Suppressor macrophage treated with lipopolysaccharide for 1 hour (primary cell): ENCODE results near the gene TMEM150B.
A peak's percentile ranks its signal among the peaks of the same experiment; 100 is the strongest.

ENCODE experiments used
- DNase-seq, 3 donors: peaks; one replicate each; pipeline ENCODE4 v3.0.0-alpha.2; 2020 to 2022

The TMEM150B gene

GRCh38 chr19:55275851-55276719, 49.1 kb downstream of the TMEM150B start:
- DNase-seq, result peak in 1 of 3 donors; percentile 15

- no peak for DNase-seq
These were observed 51.0 kb downstream of the TMEM150B start for GRCh38 chr19:55273978-55274707.

- no peak for DNase-seq
These were observed 53.0 kb downstream of the TMEM150B start for GRCh38 chr19:55272142-55272541.

GRCh38 chr19:55270172-55270942, 54.8 kb downstream of the TMEM150B start:
- DNase-seq, result no peak

GRCh38 chr19:55269299-55269698, 55.8 kb downstream of the TMEM150B start:
- DNase-seq, result no peak

- DNase-seq, result no peak
These were observed 58.3 kb downstream of the TMEM150B start for GRCh38 chr19:55266840-55267239.

GRCh38 chr19:55266404-55266803, 58.7 kb downstream of the TMEM150B start:
- DNase-seq, result no peak

- no peak for DNase-seq
These were observed 59.3 kb downstream of the TMEM150B start for GRCh38 chr19:55265723-55266386.

- no peak for DNase-seq
These were observed 60.0 kb downstream of the TMEM150B start for GRCh38 chr19:55265173-55265572.

- no peak for DNase-seq
These were observed 60.6 kb downstream of the TMEM150B start for GRCh38 chr19:55264531-55264930.
